Body of pancreas (tissue), 4 donors: ENCODE results near the gene S100A14. TPM values are rescaled to one million over a fixed set of nuclear protein-coding genes. Genes with fewer than 3 reads are reported as not detected.

Experiments used
- ATAC-seq: fragments of 150-250 bp; one replicate; pipeline ENCODE4 v1.9.1; 2016
- DNase-seq, 4 donors: peaks; one replicate each; pipeline ENCODE4 v3.0.0-alpha.2; 2019
- H3K27ac ChIP-seq, 4 donors: fragments of 200-600 bp; sonication (generic); 1 replicate in 3 of 4; 2 replicates in 1 of 4; pipeline versions ENCODE4 v1.5.1 to v1.6.1; 2016 to 2019; ENCODE audit warnings: mild to moderate bottlenecking in 1 of 4, mixed read lengths in 1 of 4, moderate library complexity in 1 of 4
- H3K27me3 ChIP-seq, 2 donors: fragments of 200-600 bp; sonication (generic); one replicate each; pipeline ENCODE4 v1.6.0; 2016; ENCODE audit warnings: mild to moderate bottlenecking in 1 of 2
- H3K36me3 ChIP-seq, 2 donors: fragments of 200-600 bp; sonication (generic); replicated peaks in 1 of 2; 2 replicates each; pipeline ENCODE4 v1.5.1; 2016; ENCODE audit warnings: low read depth in 2 of 2; ENCODE audit not compliant: insufficient read depth in 1 of 2
- H3K4me1 ChIP-seq: fragments of 200-600 bp; sonication (generic); one replicate; pipeline ENCODE4 v1.6.0; 2016
- H3K4me3 ChIP-seq, 2 donors: fragments of 200-600 bp; sonication (generic); 1 replicate in 1 of 2; 2 replicates in 1 of 2; pipeline ENCODE4 v1.5.1; 2016 to 2019
- H3K9me3 ChIP-seq, 3 donors: fragments of 200-600 bp; sonication (generic); 1 replicate in 2 of 3; 2 replicates in 1 of 3; pipeline ENCODE4 v1.5.1; 2016
- POLR2A ChIP-seq, 3 donors: fragments of 450-650 bp; IDR thresholded peaks; one replicate each; pipeline ENCODE4 v1.6.1; 2016; ENCODE audit warnings: antibody characterized with exemption in 3 of 3, mild to moderate bottlenecking in 2 of 3
- WGBS, 2 donors: methylation state at CpG; one replicate each; pipeline ENCODE4 v1.1.5; 2017; 5-methylcytosine and 5-hydroxymethylcytosine counted together
- intact Hi-C: fragments of 100-400 bp; cut with DNase I; formaldehyde crosslinking; loops from one replicate; pipeline ENCODE4 v1.15.1; 2023
- total RNA-seq, 2 donors: library from RNA; depleted of rRNA; stranded (reverse); fragments of >200 nt; gene quantifications; one replicate each; pipeline ENCODE4 v1.1.0, GENCODE V29; 2016
- TF ChIP-seq, protein P1 (sequence below), 7 experiments: fragments of 450-650 bp in 4 of 7; fragments of 200-600 bp in 3 of 7; sonication (generic) in 3 of 7; IDR thresholded peaks; one replicate each; pipeline ENCODE4 v1.5.1; 2016 to 2019; ENCODE audit warnings: antibody characterized with exemption in 7 of 7

Gene S100A14
- total RNA-seq, 2 donors from 2014 or later: 12.2 to 30.4 TPM

GRCh38 chr1:153607381-153607780 is 8.7 kb downstream of the S100A14 start:
- no peaks in the 10 kb centered on the region for H3K9me3 ChIP-seq
- H3K27ac ChIP-seq: no peak overlapping the region
- WGBS, 2 donors: 90 to 95% methylated on average over 4 to 8 of the region's 8 CpGs
- ATAC-seq (no peak), DNase-seq (no peak)
- no peak for TF ChIP-seq POLR2A (IDR thresholded peaks at IDR 0.05)
- TF ChIP-seq, protein P1, sequence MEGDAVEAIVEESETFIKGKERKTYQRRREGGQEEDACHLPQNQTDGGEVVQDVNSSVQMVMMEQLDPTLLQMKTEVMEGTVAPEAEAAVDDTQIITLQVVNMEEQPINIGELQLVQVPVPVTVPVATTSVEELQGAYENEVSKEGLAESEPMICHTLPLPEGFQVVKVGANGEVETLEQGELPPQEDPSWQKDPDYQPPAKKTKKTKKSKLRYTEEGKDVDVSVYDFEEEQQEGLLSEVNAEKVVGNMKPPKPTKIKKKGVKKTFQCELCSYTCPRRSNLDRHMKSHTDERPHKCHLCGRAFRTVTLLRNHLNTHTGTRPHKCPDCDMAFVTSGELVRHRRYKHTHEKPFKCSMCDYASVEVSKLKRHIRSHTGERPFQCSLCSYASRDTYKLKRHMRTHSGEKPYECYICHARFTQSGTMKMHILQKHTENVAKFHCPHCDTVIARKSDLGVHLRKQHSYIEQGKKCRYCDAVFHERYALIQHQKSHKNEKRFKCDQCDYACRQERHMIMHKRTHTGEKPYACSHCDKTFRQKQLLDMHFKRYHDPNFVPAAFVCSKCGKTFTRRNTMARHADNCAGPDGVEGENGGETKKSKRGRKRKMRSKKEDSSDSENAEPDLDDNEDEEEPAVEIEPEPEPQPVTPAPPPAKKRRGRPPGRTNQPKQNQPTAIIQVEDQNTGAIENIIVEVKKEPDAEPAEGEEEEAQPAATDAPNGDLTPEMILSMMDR (IDR thresholded peaks at IDR 0.05): no peak
- H3K36me3 ChIP-seq: no peaks in the 10 kb centered on the region
- no peaks in the 10 kb centered on the region for H3K27me3 ChIP-seq
- peaks cover 40% of the 10 kb centered on the region for H3K4me1 ChIP-seq
- intact Hi-C loops: no loop called here
- no peak overlapping the region for H3K4me3 ChIP-seq

DNA sequence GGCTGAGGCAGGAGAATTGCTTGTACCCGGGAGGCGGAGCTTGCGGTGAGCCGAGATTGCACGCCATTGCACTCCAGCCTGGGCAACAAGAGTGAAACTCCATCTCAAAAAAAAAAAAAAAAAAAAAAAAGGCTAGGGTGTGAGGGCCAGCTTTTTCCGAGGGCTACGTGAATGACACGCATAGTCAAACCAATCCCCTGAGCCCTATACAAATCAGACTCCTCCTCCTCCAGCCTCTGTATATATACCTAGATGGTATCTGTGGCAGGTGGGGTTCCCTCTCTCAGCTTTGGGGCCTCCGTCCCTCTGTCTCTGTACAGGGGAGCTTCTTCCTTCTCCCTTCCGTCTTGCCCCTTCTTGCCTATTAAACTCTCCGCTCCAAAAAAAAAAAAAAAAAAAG is 9.9 kb downstream of the S100A14 start:
- peaks cover 28% of the 10 kb centered on the region for H3K4me1 ChIP-seq
- intact Hi-C loops: no loop called here
- ATAC-seq (no peak), DNase-seq (no peak)
- no peaks in the 10 kb centered on the region for H3K36me3 ChIP-seq
- WGBS, 2 donors: 89 to 90% methylated on average over 11 of the region's 11 CpGs
- H3K27me3 ChIP-seq: no peaks in the 10 kb centered on the region
- H3K9me3 ChIP-seq: no peaks in the 10 kb centered on the region
- no peak overlapping the region for H3K4me3 ChIP-seq
- no peak overlapping the region for H3K27ac ChIP-seq
- TF ChIP-seq POLR2A (IDR thresholded peaks at IDR 0.05): no peak
- TF ChIP-seq, protein P1 (IDR thresholded peaks at IDR 0.05): no peak

DNA sequence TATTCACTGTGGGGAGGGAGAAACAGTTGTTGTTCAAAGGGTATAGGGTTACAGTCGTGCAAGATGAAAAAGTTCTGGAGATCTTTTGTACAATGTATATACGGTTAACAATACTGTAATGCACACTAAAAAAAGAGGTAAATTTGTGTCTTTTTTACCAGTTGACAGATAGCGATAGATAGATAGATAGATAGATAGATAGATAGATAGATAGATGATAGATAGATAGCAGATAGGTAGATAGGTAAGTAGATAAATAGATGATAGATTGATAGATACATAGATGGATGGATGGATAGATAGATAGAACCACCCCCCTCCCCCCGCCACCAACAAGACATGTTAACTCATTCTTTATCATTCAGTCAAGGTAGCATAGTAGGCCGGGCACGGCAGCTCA is 13.4 kb downstream of the S100A14 start:
- intact Hi-C loops: no loop called here
- Histone ChIP-seq H3K4me3 (no peak overlapping the region), H3K4me1 (no peaks in the 10 kb centered on the region), H3K27me3 (no peaks in the 10 kb centered on the region), H3K27ac (no peak overlapping the region), H3K9me3 (no peaks in the 10 kb centered on the region), H3K36me3 (no peaks in the 10 kb centered on the region)
- ATAC-seq: no peak
- DNase-seq: no peak
- no peak for TF ChIP-seq POLR2A (IDR thresholded peaks at IDR 0.05)
- 86 to 92% methylated on average over 6 of the region's 6 CpGs for WGBS, 2 donors

GRCh38 chr1:153599847-153600246 is 16.3 kb downstream of the S100A14 start:
- Histone ChIP-seq H3K4me1 (no peaks in the 10 kb centered on the region), H3K4me3 (no peak overlapping the region), H3K27me3 (no peaks in the 10 kb centered on the region), H3K27ac (no peak overlapping the region), H3K36me3 (no peaks in the 10 kb centered on the region), H3K9me3 (no peaks in the 10 kb centered on the region)
- no peak for DNase-seq
- no peak for ATAC-seq
- WGBS, 2 donors: 87 to 88% methylated on average over 7 of the region's 7 CpGs
- intact Hi-C loops: no loop called here
- TF ChIP-seq, protein P1 (IDR thresholded peaks at IDR 0.05): no peak
- TF ChIP-seq POLR2A (IDR thresholded peaks at IDR 0.05): no peak

DNA sequence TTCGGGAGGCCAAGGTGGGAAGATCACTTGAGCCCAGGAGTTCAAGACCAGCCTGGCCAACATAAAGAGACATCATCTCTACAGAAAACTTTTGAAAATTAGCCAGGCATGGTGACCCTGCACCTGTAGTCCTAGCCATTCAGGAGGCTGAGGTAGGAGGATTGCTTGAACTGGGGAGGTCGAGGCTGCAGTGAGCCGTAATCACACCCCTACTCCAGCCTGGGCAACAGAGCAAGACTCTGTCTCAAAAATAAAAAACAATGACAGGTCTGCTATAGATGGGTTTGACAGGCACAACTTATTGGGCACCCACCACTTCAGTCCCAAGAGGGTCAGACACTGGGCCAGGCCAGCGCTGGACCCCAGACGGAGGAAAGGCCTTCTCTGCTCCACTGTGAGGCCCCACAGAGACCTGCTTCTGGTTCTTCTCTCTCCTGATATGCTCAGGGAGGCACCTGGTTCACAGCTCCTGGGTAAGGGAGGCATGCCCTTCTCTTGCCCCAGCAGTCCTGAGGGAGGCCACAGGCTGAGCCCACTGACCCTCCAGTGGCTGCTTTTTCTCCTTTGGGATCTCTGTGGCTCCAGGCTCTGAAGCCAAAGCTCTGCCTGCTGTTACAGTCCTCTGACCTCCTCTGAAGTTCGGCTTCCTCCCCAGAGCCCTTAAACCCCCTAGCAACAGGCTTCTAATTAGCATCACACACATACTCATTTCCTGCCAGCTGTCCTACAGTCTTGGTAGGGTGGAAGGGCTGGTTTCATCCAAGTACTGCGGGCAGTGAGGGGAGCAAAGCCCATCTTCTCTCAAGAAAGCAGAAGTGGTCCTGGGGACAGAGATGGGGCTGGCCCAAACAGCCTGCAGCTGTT is 17.6 kb downstream of the S100A14 start:
- Histone ChIP-seq H3K4me3 (no peak overlapping the region), H3K4me1 (no peaks in the 10 kb centered on the region), H3K9me3 (no peaks in the 10 kb centered on the region), H3K27me3 (no peaks in the 10 kb centered on the region), H3K36me3 (no peaks in the 10 kb centered on the region), H3K27ac (no peak overlapping the region)
- 75 to 78% methylated on average over 5 to 7 of the region's 7 CpGs for WGBS, 2 donors
- intact Hi-C loops: no loop called here
- DNase-seq (no peak), ATAC-seq (no peak)
- no peak for TF ChIP-seq POLR2A (IDR thresholded peaks at IDR 0.05)
- TF ChIP-seq, protein P1 (IDR thresholded peaks at IDR 0.05): no peak
